Stimulated activated CD8-positive, alpha-beta memory T cell treated with anti-CD3 and anti-CD28 coated beads, Interleukin-12 subunit alpha, Interleukin-12 subunit beta, amount 100 ng/mL, for 24 hours (primary cell): Measurements from ENCODE around the gene EIF4EBP2.

Experiments
- DNase-seq: peaks from one replicate; pipeline ENCODE4 v3.0.0-alpha.2; 2020; ENCODE audit errors: extremely low read depth

EIF4EBP2 gene

GRCh38 chr10:70459774-70460490, 56.0 kb downstream of the EIF4EBP2 start:
- no peak for DNase-seq

GRCh38 chr10:70461397-70462348, 57.7 kb downstream of the EIF4EBP2 start:
- DNase-seq, result no peak

- no peak for DNase-seq
Observed at GRCh38 chr10:70462349-70462984, 58.5 kb downstream of the EIF4EBP2 start.

GRCh38 chr10:70465278-70465677, 61.3 kb downstream of the EIF4EBP2 start:
- DNase-seq, result no peak

- no peak for DNase-seq
Observed at GRCh38 chr10:70465832-70466231, 61.9 kb downstream of the EIF4EBP2 start.

- no peak for DNase-seq
Observed at GRCh38 chr10:70466951-70467350, 63.0 kb downstream of the EIF4EBP2 start.

GRCh38 chr10:70472799-70473454, 69.0 kb downstream of the EIF4EBP2 start:
- no peak for DNase-seq

DNA sequence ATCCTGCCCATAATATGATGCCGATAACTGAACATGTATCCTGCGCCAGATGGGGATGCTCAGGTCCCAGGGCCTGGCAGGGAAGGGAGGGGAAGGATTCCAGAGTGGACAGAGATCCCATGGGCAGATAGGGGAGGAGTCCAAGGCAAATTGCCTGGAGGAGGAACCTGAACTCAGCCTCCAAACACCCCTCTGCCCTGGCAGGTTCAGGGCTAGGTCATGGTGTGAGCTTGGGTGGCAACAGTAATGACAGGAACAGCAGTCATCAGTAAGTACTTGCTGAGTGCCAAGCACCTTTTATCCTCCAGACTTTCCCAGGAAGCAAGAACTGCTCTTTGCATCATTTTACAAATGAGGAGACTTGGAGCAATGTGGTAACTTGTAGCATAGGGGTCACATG, 70.8 kb downstream of the EIF4EBP2 start:
- DNase-seq, result no peak

GRCh38 chr10:70475661-70476060, 71.7 kb downstream of the EIF4EBP2 start:
- no peak for DNase-seq

GRCh38 chr10:70476249-70477035, 72.5 kb downstream of the EIF4EBP2 start:
- DNase-seq, result no peak

DNA sequence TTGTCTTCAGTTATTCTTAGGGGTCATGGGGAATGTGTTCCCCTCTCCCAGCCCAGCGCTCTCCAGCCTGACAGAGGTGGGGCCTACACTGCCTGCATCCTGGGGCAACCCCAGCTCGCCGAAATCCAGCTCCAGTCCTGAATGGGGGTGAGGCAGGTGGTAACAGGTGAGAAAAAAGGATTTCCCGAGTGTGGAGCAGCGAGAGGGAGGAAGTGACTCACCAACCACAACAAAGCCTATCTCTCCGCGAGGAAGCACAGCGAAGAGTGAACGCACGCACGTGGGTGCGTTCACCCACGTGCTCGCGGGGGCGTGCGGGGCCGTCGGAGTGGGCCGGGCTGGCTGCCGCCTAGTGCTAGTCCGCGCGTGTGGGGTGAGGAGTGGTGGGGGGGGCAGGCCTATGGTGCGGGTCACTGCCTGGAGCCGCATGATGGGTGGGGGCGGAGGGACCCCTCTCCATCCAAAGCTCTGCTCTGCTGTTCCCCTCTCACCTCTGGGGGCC, 73.8 kb downstream of the EIF4EBP2 start:
- DNase-seq, result no peak
